K562 (cell line): ENCODE measurements around the gene CHST12. TPM values are rescaled to one million over a fixed set of nuclear protein-coding genes. Genes with fewer than 3 reads are reported as not detected.

Experiments
- ATAC-seq: fragments of 200-7000 bp; cut with Tn5 transposase; 3 replicates; pipeline ENCODE4 v1.9.1; 2020; ENCODE audit warnings: moderate library complexity
- BruUV-seq: library from RNA; stranded (reverse); fragments of 400-500 nt; replicated peaks from 2 replicates; lab custom pipeline; 2021; lab: Mats Ljungman, UMichigan
- CTCF ChIA-PET: fragments of 300-600 bp; formaldehyde crosslinking; extraction: SDS; loops from one replicate; lab custom pipeline; 2021; ENCODE audit warnings: low intra/inter-chr PET ratio; lab: Yijun Ruan, JAX
- POLR2A ChIA-PET: fragments of 300-600, 350-650 bp; sonication (Branson Sonifier 250); formaldehyde crosslinking; extraction: SDS; loops from one replicate; lab custom pipeline; 2021; ENCODE audit warnings: antibody characterized with exemption, inconsistent platforms; lab: Yijun Ruan, JAX
- DNase-seq, 4 experiments: peaks; one replicate each; pipeline versions ENCODE4 v3.0.0 to v3.0.0-alpha.2; 2011 to 2018; ENCODE audit warnings: low spot score in 3 of 4, mixed read lengths in 3 of 4; ENCODE audit errors: extremely low read depth in 1 of 4
- FAIRE-seq: peaks from 2 replicates; lab custom pipeline; 2011; peaks lifted over from hg19 to GRCh38; lab: Jason Lieb, UNC
- H2AFZ ChIP-seq: 2 replicates; pipeline ENCODE4 v1.6.0; 2011; ENCODE audit warnings: low read depth, low read length, control low read depth, inconsistent platforms
- H3K27ac ChIP-seq: fragments of 200-600 bp; 3 replicates; pipeline ENCODE4 v1.8.0; 2011; ENCODE audit warnings: low read depth, mild to moderate bottlenecking, control low read depth, inconsistent platforms, low read length, moderate library complexity, mixed read lengths; ENCODE audit errors: extremely low read depth
- H3K27me3 ChIP-seq, 2 experiments: fragments of 300-600 bp in 1 of 2; 2 replicates in 1 of 2; 3 replicates in 1 of 2; pipeline versions ENCODE4 v1.6.0 to v1.8.0; 2011; ENCODE audit warnings: inconsistent platforms in 2 of 2, low read length in 2 of 2, mild to moderate bottlenecking in 1 of 2, mixed read lengths in 1 of 2, moderate library complexity in 1 of 2; ENCODE audit not compliant: control insufficient read depth in 2 of 2, insufficient read depth in 2 of 2
- H3K36me3 ChIP-seq: fragments of 300-600 bp; 3 replicates; pipeline ENCODE4 v1.8.0; 2011; ENCODE audit warnings: mild to moderate bottlenecking, low read length, inconsistent platforms; ENCODE audit not compliant: control insufficient read depth, insufficient read depth
- H3K4me1 ChIP-seq, 2 experiments: fragments of 200-600 bp in 1 of 2; replicated peaks in 1 of 2; 2 replicates in 1 of 2; 3 replicates in 1 of 2; pipeline versions ENCODE4 v1.5.1 to v1.8.0; 2011; ENCODE audit warnings: inconsistent platforms in 2 of 2, low read length in 2 of 2, mild to moderate bottlenecking in 1 of 2, mixed read lengths in 1 of 2, moderate library complexity in 1 of 2; ENCODE audit not compliant: control insufficient read depth in 2 of 2, insufficient read depth in 2 of 2
- H3K4me2 ChIP-seq: 2 replicates; pipeline ENCODE4 v1.6.1; 2011; ENCODE audit warnings: low read length, control low read depth, inconsistent platforms, mixed read lengths; ENCODE audit not compliant: insufficient read depth
- H3K4me3 ChIP-seq: fragments of 200-600 bp; sonication (generic), shearing (Covaris generic); 2 replicates; pipeline ENCODE4 v1.5.1; 2016; ENCODE audit warnings: control low read depth, inconsistent platforms
- H3K79me2 ChIP-seq: fragments of 200-600 bp; 3 replicates; pipeline ENCODE4 v1.8.0; 2011; ENCODE audit warnings: low read length, inconsistent platforms; ENCODE audit not compliant: control insufficient read depth, insufficient read depth
- H3K9ac ChIP-seq, 2 experiments: 2 replicates each; pipeline versions ENCODE4 v1.6.0 to v1.6.1; 2011; ENCODE audit warnings: low read depth in 2 of 2, low read length in 2 of 2, control low read depth in 1 of 2, inconsistent platforms in 1 of 2, mild to moderate bottlenecking in 1 of 2, mixed read lengths in 1 of 2; ENCODE audit not compliant: insufficient read depth in 1 of 2
- H3K9me1 ChIP-seq: one replicate; pipeline ENCODE4 v1.6.0; 2011; ENCODE audit warnings: inconsistent platforms, mild to moderate bottlenecking, low read length, moderate library complexity; ENCODE audit not compliant: control insufficient read depth, insufficient read depth
- H3K9me3 ChIP-seq: replicated peaks from 2 replicates; pipeline ENCODE4 v1.5.1; 2011; ENCODE audit warnings: low read depth, low read length, inconsistent platforms; ENCODE audit not compliant: control insufficient read depth, insufficient read depth
- H4K20me1 ChIP-seq: replicated peaks from 2 replicates; pipeline ENCODE4 v1.6.1; 2011; ENCODE audit warnings: low read length, inconsistent platforms, mixed read lengths; ENCODE audit not compliant: control insufficient read depth, insufficient read depth
- ARHGAP35 ChIP-seq: fragments of 450-650 bp; IDR thresholded peaks from 2 replicates; pipeline ENCODE4 v1.6.1; 2018; ENCODE audit not compliant: partially characterized antibody
- BACH1 ChIP-seq: fragments of 200-800 bp; sonication (Bioruptor generic); IDR thresholded peaks from 2 replicates; pipeline ENCODE4 v1.6.1; 2016; ENCODE audit warnings: missing genetic modification characterization, missing compliant biosample characterization
- HNRNPH1 ChIP-seq: fragments of 200-400 bp; formaldehyde crosslinking; optimal IDR thresholded peaks from 2 replicates; pipeline ENCODE3; 2017; ENCODE audit warnings: low read depth, mild to moderate bottlenecking, low read length, moderate library complexity
- NR2F6 ChIP-seq: fragments of 450-650 bp; formaldehyde crosslinking; IDR thresholded peaks from 2 replicates; pipeline ENCODE4 v1.4.0; 2020; ENCODE audit warnings: mild to moderate bottlenecking
- RHOXF2B ChIP-seq: fragments of 250-450 bp; sonication (Bioruptor Pico); conservative IDR thresholded peaks from 2 replicates; pipeline ENCODE4 v1.5.1; 2021
- SMAD1 ChIP-seq: fragments of 150-350 bp; IDR thresholded peaks from 2 replicates; pipeline ENCODE4 v1.6.1; 2014; ENCODE audit warnings: low read length, low read depth; ENCODE audit not compliant: partially characterized antibody
- TFAM ChIP-seq: fragments of 250-450 bp; sonication (Bioruptor Pico); conservative IDR thresholded peaks from 2 replicates; pipeline ENCODE4 v1.5.0; 2021; ENCODE audit warnings: mild to moderate bottlenecking, moderate library complexity
- TRIM28 ChIP-seq: fragments of 450-650 bp; IDR thresholded peaks from 2 replicates; pipeline ENCODE4 v1.6.1; 2017
- U2AF2 ChIP-seq: fragments of 200-400 bp; formaldehyde crosslinking; optimal IDR thresholded peaks from 2 replicates; pipeline ENCODE3; 2017; ENCODE audit warnings: low read depth, mild to moderate bottlenecking, low read length
- ZKSCAN3 ChIP-seq: fragments of 250-450 bp; sonication (Bioruptor Pico); IDR thresholded peaks from 2 replicates; pipeline ENCODE4 v1.4.0; 2020
- WGBS: fragments of 100-300 bp; shearing (Covaris generic); methylation state at CpG from one replicate; pipeline ENCODE4 v1.1.6; 2016; ENCODE audit warnings: low coverage, mixed read lengths; ENCODE audit not compliant: insufficient coverage; ENCODE audit errors: missing lambda C conversion rate; 5-methylcytosine and 5-hydroxymethylcytosine counted together
- in situ Hi-C: fragments of 300-500 bp; cut with MboI; formaldehyde crosslinking; loops from 4 replicates; pipeline ENCODE4 v1.15.0; 2018; ENCODE audit warnings: inconsistent platforms, mixed read lengths
- intact Hi-C: fragments of 100-400 bp; cut with micrococcal nuclease; formaldehyde crosslinking; loops from 2 replicates; pipeline ENCODE4 v1.14.2; 2022
- polyA plus RNA-seq, 8 experiments: library from polyadenylated mRNA; depleted of rRNA in 4 of 8; stranded (reverse) in 5 of 8; unstranded in 3 of 8; fragments of >200 nt; fragmentation: Nextera tagmentation in 2 of 8; fragmentation: Illumina TruSeq in 1 of 8; extraction: Ambion mirVana in 2 of 8; extraction: Trizol in 1 of 8; gene quantifications; 2 replicates each; pipeline versions ENCODE4 v1.2.1 to v1.2.3, GENCODE V29; 2011 to 2014; ENCODE audit warnings: inconsistent platforms in 1 of 8, missing spikeins in 1 of 8
- total RNA-seq, 7 experiments: library from RNA; depleted of rRNA in 6 of 7; stranded (reverse); fragments of >200 nt in 6 of 7; fragmentation: Illumina TruSeq in 2 of 7; extraction: Trizol in 2 of 7; gene quantifications; 2 replicates each; pipeline versions ENCODE4 v1.2.1 to v1.2.3, GENCODE V29; 2011 to 2021; ENCODE audit warnings: low replicate concordance in 1 of 7
- TF ChIP-seq, protein P1 (sequence below): sonication (generic); formaldehyde crosslinking; IDR thresholded peaks from 2 replicates; pipeline ENCODE4 v1.9.0; 2022; ENCODE audit warnings: mild to moderate bottlenecking, missing genetic modification reagents
- TF ChIP-seq, protein P2 (sequence below): fragments of 450-650 bp; IDR thresholded peaks from 2 replicates; pipeline ENCODE4 v1.6.1; 2017; ENCODE audit warnings: antibody characterized with exemption
- TF ChIP-seq, protein P3 (sequence below): fragments of 250-450 bp; sonication (Bioruptor Pico); IDR thresholded peaks from 2 replicates; pipeline ENCODE4 v1.8.0; 2021; ENCODE audit warnings: moderate library complexity, mild to moderate bottlenecking, inconsistent platforms
- TF ChIP-seq, protein P4 (sequence below): fragments of 250-450 bp; sonication (Bioruptor Pico); IDR thresholded peaks from 2 replicates; pipeline ENCODE4 v1.4.0; 2020; ENCODE audit warnings: mild to moderate bottlenecking, moderate library complexity
- TF ChIP-seq, protein P5 (sequence below): sonication (generic); formaldehyde crosslinking; IDR thresholded peaks from 2 replicates; pipeline ENCODE4 v1.8.0; 2023; ENCODE audit warnings: mild to moderate bottlenecking, missing genetic modification reagents

The CHST12 gene
- total and polyA plus RNA-seq, 9 of the 15 experiments (the other 6 are each of a cell fraction or from before 2014, with no cell fraction given) = 0.18 to 19.8 (median 3.6) TPM

DNA sequence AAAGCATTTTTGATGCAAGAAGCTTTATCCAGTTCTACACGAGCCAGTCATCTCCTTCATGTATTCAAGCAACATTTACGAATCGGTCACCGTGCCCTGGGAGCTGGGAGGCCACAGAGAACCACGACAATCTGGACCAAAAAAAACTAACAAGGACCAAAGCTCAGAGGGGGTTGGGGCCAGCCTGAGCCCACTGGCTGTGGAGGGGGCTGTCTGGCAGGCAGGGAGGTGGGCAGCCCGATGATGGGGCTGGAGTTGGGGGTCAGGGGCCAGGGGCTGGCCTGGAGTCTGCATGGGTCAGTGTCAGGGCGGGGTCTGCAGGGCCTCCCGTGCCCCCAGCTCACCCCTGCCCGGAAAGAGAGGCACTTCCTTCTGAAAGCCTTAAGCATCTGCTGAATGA, 85.3 kb downstream of the CHST12 start:
- no peaks in the 10 kb centered on the region for H3K9me3 ChIP-seq
- DNase-seq = no peak
- ATAC-seq = no peak
- H3K36me3 ChIP-seq = no peaks in the 10 kb centered on the region
- CTCF ChIA-PET = no interaction called here
- no peak overlapping the region for H3K27ac ChIP-seq
- peaks cover 0 to 25% of the 10 kb centered on the region in 2 experiments; a peak in 2 of 5 replicates for H3K4me1 ChIP-seq
- H3K27me3 ChIP-seq = peaks cover 0 to 2% of the 10 kb centered on the region in 2 experiments; a peak in 1 of 5 replicates
- no TSS peak for BruUV-seq
- POLR2A ChIA-PET = interaction anchor here (0.6 to 0.7 kb wide), 4 partner anchors 9 to 706 kb away, joined by 3 read pairs; no protein-coding TSS in a partner anchor
- H3K9ac ChIP-seq = no peak overlapping the region
- intact Hi-C loops = no loop called here
- FAIRE-seq = no peak
- H3K4me2 ChIP-seq = no peak overlapping the region
- no peaks in the 10 kb centered on the region for H3K79me2 ChIP-seq
- H3K4me3 ChIP-seq = no peak overlapping the region
- 0% methylated on average over 9 of the region's 9 CpGs for WGBS
- H3K9me1 ChIP-seq = no peaks in the 10 kb centered on the region
- H4K20me1 ChIP-seq = no peaks in the 10 kb centered on the region
- in situ Hi-C loops = no loop called here
- H2AFZ ChIP-seq = no peak overlapping the region
- TF ChIP-seq ZKSCAN3 (CRISPR knock-in tag) (no peak), NR2F6 (no peak), RHOXF2B (CRISPR knock-in tag) (no peak), HNRNPH1 (no peak), SMAD1 (no peak), U2AF2 (no peak), ARHGAP35 (no peak), TFAM (CRISPR knock-in tag) (no peak), TRIM28 (no peak), BACH1 (tag) (no peak)
- TF ChIP-seq, protein P1, sequence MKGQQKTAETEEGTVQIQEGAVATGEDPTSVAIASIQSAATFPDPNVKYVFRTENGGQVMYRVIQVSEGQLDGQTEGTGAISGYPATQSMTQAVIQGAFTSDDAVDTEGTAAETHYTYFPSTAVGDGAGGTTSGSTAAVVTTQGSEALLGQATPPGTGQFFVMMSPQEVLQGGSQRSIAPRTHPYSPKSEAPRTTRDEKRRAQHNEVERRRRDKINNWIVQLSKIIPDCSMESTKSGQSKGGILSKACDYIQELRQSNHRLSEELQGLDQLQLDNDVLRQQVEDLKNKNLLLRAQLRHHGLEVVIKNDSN = no peak
- TF ChIP-seq, protein P2, sequence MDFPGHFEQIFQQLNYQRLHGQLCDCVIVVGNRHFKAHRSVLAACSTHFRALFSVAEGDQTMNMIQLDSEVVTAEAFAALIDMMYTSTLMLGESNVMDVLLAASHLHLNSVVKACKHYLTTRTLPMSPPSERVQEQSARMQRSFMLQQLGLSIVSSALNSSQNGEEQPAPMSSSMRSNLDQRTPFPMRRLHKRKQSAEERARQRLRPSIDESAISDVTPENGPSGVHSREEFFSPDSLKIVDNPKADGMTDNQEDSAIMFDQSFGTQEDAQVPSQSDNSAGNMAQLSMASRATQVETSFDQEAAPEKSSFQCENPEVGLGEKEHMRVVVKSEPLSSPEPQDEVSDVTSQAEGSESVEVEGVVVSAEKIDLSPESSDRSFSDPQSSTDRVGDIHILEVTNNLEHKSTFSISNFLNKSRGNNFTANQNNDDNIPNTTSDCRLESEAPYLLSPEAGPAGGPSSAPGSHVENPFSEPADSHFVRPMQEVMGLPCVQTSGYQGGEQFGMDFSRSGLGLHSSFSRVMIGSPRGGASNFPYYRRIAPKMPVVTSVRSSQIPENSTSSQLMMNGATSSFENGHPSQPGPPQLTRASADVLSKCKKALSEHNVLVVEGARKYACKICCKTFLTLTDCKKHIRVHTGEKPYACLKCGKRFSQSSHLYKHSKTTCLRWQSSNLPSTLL = no peak
- TF ChIP-seq, protein P3, sequence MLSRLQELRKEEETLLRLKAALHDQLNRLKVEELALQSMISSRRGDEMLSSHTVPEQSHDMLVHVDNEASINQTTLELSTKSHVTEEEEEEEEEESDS = no peak
- TF ChIP-seq, protein P4, sequence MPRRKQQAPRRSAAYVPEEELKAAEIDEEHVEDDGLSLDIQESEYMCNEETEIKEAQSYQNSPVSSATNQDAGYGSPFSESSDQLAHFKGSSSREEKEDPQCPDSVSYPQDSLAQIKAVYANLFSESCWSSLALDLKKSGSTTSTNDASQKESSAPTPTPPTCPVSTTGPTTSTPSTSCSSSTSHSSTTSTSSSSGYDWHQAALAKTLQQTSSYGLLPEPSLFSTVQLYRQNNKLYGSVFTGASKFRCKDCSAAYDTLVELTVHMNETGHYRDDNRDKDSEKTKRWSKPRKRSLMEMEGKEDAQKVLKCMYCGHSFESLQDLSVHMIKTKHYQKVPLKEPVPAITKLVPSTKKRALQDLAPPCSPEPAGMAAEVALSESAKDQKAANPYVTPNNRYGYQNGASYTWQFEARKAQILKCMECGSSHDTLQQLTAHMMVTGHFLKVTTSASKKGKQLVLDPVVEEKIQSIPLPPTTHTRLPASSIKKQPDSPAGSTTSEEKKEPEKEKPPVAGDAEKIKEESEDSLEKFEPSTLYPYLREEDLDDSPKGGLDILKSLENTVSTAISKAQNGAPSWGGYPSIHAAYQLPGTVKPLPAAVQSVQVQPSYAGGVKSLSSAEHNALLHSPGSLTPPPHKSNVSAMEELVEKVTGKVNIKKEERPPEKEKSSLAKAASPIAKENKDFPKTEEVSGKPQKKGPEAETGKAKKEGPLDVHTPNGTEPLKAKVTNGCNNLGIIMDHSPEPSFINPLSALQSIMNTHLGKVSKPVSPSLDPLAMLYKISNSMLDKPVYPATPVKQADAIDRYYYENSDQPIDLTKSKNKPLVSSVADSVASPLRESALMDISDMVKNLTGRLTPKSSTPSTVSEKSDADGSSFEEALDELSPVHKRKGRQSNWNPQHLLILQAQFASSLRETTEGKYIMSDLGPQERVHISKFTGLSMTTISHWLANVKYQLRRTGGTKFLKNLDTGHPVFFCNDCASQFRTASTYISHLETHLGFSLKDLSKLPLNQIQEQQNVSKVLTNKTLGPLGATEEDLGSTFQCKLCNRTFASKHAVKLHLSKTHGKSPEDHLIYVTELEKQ (CRISPR knock-in tag) = no peak
- TF ChIP-seq, protein P5, sequence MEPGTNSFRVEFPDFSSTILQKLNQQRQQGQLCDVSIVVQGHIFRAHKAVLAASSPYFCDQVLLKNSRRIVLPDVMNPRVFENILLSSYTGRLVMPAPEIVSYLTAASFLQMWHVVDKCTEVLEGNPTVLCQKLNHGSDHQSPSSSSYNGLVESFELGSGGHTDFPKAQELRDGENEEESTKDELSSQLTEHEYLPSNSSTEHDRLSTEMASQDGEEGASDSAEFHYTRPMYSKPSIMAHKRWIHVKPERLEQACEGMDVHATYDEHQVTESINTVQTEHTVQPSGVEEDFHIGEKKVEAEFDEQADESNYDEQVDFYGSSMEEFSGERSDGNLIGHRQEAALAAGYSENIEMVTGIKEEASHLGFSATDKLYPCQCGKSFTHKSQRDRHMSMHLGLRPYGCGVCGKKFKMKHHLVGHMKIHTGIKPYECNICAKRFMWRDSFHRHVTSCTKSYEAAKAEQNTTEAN (CRISPR knock-in tag) = no peak
